GM12872 (cell line): ENCODE results near the gene TRIP4.

ENCODE experiments used
- CTCF ChIP-seq: IDR thresholded peaks from 3 replicates; pipeline ENCODE4 v1.5.1; 2011; ENCODE audit warnings: low read depth, mild to moderate bottlenecking, low read length, moderate library complexity; ENCODE audit not compliant: insufficient read depth

Gene TRIP4

GRCh38 chr15:64429448-64429847, 41.8 kb downstream of the TRIP4 start:
- TF ChIP-seq CTCF = no peak

GRCh38 chr15:64430000-64430735, 42.5 kb downstream of the TRIP4 start:
- no peak for TF ChIP-seq CTCF

GRCh38 chr15:64437982-64438381, 50.3 kb downstream of the TRIP4 start:
- TF ChIP-seq CTCF = no peak

GRCh38 chr15:64438653-64439447, 51.2 kb downstream of the TRIP4 start:
- TF ChIP-seq CTCF = no peak

- TF ChIP-seq CTCF = no peak
These were observed 54.2 kb downstream of the TRIP4 start for GRCh38 chr15:64441852-64442251.

GRCh38 chr15:64443016-64443415, 55.4 kb downstream of the TRIP4 start:
- no peak for TF ChIP-seq CTCF

GRCh38 chr15:64443747-64444621, 56.3 kb downstream of the TRIP4 start:
- TF ChIP-seq CTCF = no peak
